IMR-90 (cell line): ENCODE data around the gene MORC2. TPM values are rescaled to one million over a fixed set of nuclear protein-coding genes. Genes with fewer than 3 reads are reported as not detected.

Experiments
- ATAC-seq: fragments of 200-7000 bp; cut with Tn5 transposase; 2 replicates; pipeline ENCODE4 v1.9.1; 2020; ENCODE audit warnings: low read depth, mild to moderate bottlenecking, moderate library complexity
- BruUV-seq: library from RNA; stranded (reverse); fragments of 400-500 nt; replicated peaks from 2 replicates; lab custom pipeline; 2021; lab: Mats Ljungman, UMichigan
- CTCF ChIA-PET: fragments of 300-600 bp; formaldehyde crosslinking; extraction: SDS; loops from one replicate; lab custom pipeline; 2021; ENCODE audit warnings: antibody characterized with exemption; lab: Yijun Ruan, JAX
- POLR2A ChIA-PET: fragments of 300-600 bp; sonication (Branson Sonifier 250); formaldehyde crosslinking; loops from one replicate; lab custom pipeline; 2022; ENCODE audit warnings: antibody characterized with exemption; ENCODE audit not compliant: unreplicated experiment; lab: Charles Lee
- DNase-seq: peaks from one replicate; pipeline ENCODE4 v3.0.0; 2013
- H2AFZ ChIP-seq: replicated peaks from 2 replicates; pipeline ENCODE3; 2013; ENCODE audit warnings: low read length, mild to moderate bottlenecking; ENCODE audit not compliant: poor library complexity
- H2AK5ac ChIP-seq: 2 replicates; pipeline ENCODE4 v1.6.1; 2013; ENCODE audit warnings: low read depth, low read length, inconsistent platforms
- H2AK9ac ChIP-seq: replicated peaks from 2 replicates; pipeline ENCODE3; 2013; ENCODE audit warnings: mild to moderate bottlenecking, low read depth, low read length, moderate library complexity; ENCODE audit not compliant: poor library complexity
- H2BK120ac ChIP-seq: 2 replicates; pipeline ENCODE4 v1.6.1; 2013; ENCODE audit warnings: low read depth, low read length, inconsistent platforms
- H2BK15ac ChIP-seq: 3 replicates; pipeline ENCODE4 v1.6.1; 2013; ENCODE audit warnings: low read depth, low read length, inconsistent platforms
- H2BK20ac ChIP-seq: 2 replicates; pipeline ENCODE4 v1.6.1; 2013; ENCODE audit warnings: low read depth, mild to moderate bottlenecking, inconsistent platforms, low read length, moderate library complexity
- H2BK5ac ChIP-seq: 2 replicates; pipeline ENCODE4 v1.6.1; 2013; ENCODE audit warnings: mild to moderate bottlenecking, low read depth, low read length, inconsistent platforms; ENCODE audit not compliant: poor library complexity, severe bottlenecking
- H3K14ac ChIP-seq: replicated peaks from 2 replicates; pipeline ENCODE4 v1.6.1; 2013; ENCODE audit warnings: low read depth, low read length, inconsistent platforms
- H3K18ac ChIP-seq: 2 replicates; pipeline ENCODE4 v1.6.1; 2013; ENCODE audit warnings: low read depth, low read length, control low read depth
- H3K23ac ChIP-seq: 2 replicates; pipeline ENCODE4 v1.6.1; 2013; ENCODE audit warnings: low read depth, low read length, inconsistent platforms
- H3K27ac ChIP-seq: 2 replicates; pipeline ENCODE4 v1.5.1; 2013; ENCODE audit warnings: mild to moderate bottlenecking, control low read depth, low read length; ENCODE audit not compliant: insufficient read depth
- H3K27me3 ChIP-seq: 2 replicates; pipeline ENCODE4 v1.6.1; 2013; ENCODE audit warnings: low read length; ENCODE audit not compliant: control insufficient read depth, insufficient read depth
- H3K36me3 ChIP-seq: 2 replicates; pipeline ENCODE4 v1.6.1; 2013; ENCODE audit warnings: low read length, mixed read lengths; ENCODE audit not compliant: control insufficient read depth, insufficient read depth
- H3K4ac ChIP-seq: 2 replicates; pipeline ENCODE4 v1.6.1; 2013; ENCODE audit warnings: low read depth, low read length, inconsistent platforms
- H3K4me1 ChIP-seq: 2 replicates; pipeline ENCODE4 v1.6.1; 2013; ENCODE audit warnings: low read length, mixed read lengths; ENCODE audit not compliant: control insufficient read depth, insufficient read depth
- H3K4me2 ChIP-seq: 2 replicates; pipeline ENCODE4 v1.6.1; 2013; ENCODE audit warnings: low read depth, mild to moderate bottlenecking, control low read depth, low read length, moderate library complexity
- H3K4me3 ChIP-seq: 2 replicates; pipeline ENCODE4 v1.5.1; 2013; ENCODE audit warnings: low read depth, mild to moderate bottlenecking, control low read depth, low read length, moderate library complexity; ENCODE audit not compliant: insufficient read depth
- H3K56ac ChIP-seq: 2 replicates; pipeline ENCODE4 v1.6.1; 2013; ENCODE audit warnings: low read length, inconsistent platforms; ENCODE audit not compliant: insufficient read depth; ENCODE audit errors: extremely low read depth
- H3K79me1 ChIP-seq, 2 experiments: 2 replicates each; pipeline ENCODE4 v1.6.1; 2013; ENCODE audit warnings: low read length in 2 of 2, inconsistent platforms in 1 of 2, low read depth in 1 of 2
- H3K9ac ChIP-seq: 2 replicates; pipeline ENCODE4 v1.6.1; 2013; ENCODE audit warnings: low read depth, low read length, control low read depth
- H3K9me1 ChIP-seq: 2 replicates; pipeline ENCODE4 v1.6.1; 2013; ENCODE audit warnings: low read length, inconsistent platforms; ENCODE audit not compliant: insufficient read depth
- H3K9me3 ChIP-seq: 2 replicates; pipeline ENCODE4 v1.6.1; 2013; ENCODE audit warnings: low read length; ENCODE audit not compliant: control insufficient read depth, insufficient read depth
- H4K20me1 ChIP-seq: 2 replicates; pipeline ENCODE4 v1.6.1; 2013; ENCODE audit warnings: low read length, inconsistent platforms; ENCODE audit not compliant: insufficient read depth
- H4K5ac ChIP-seq: 2 replicates; pipeline ENCODE4 v1.6.1; 2013; ENCODE audit warnings: mild to moderate bottlenecking, low read depth, low read length, control low read depth
- H4K8ac ChIP-seq, 2 experiments: 2 replicates each; pipeline ENCODE4 v1.6.1; 2013; ENCODE audit warnings: low read depth in 2 of 2, low read length in 2 of 2, control low read depth in 1 of 2, inconsistent platforms in 1 of 2
- H4K91ac ChIP-seq: 2 replicates; pipeline ENCODE4 v1.6.1; 2013; ENCODE audit warnings: low read depth, low read length, inconsistent platforms; ENCODE audit not compliant: insufficient read depth
- BHLHE40 ChIP-seq: fragments of 150-350 bp; IDR thresholded peaks from 2 replicates; pipeline ENCODE4 v1.6.1; 2016; ENCODE audit warnings: mild to moderate bottlenecking, low read depth, low read length
- CEBPB ChIP-seq: IDR thresholded peaks from 2 replicates; pipeline ENCODE4 v1.6.1; 2012; ENCODE audit warnings: low read depth, low read length, improper control_type of control experiment
- CHD1 ChIP-seq: IDR thresholded peaks from 2 replicates; pipeline ENCODE4 v1.6.1; 2012; ENCODE audit warnings: low read depth, low read length, improper control_type of control experiment
- MAFK ChIP-seq: IDR thresholded peaks from 2 replicates; pipeline ENCODE4 v1.6.1; 2012; ENCODE audit warnings: low read depth, low read length, improper control_type of control experiment
- MAZ ChIP-seq: IDR thresholded peaks from 2 replicates; pipeline ENCODE4 v1.6.1; 2012; ENCODE audit warnings: low read depth, mild to moderate bottlenecking, low read length, improper control_type of control experiment, moderate library complexity, borderline replicate concordance
- MXI1 ChIP-seq: IDR thresholded peaks from 2 replicates; pipeline ENCODE4 v1.6.1; 2012; ENCODE audit warnings: low read depth, mild to moderate bottlenecking, low read length, moderate library complexity, borderline replicate concordance
- NFE2L2 ChIP-seq: fragments of 150-350 bp; IDR thresholded peaks from 2 replicates; pipeline ENCODE4 v1.6.1; 2016; ENCODE audit warnings: low read depth, mild to moderate bottlenecking, low read length
- POLR2A ChIP-seq: IDR thresholded peaks from 2 replicates; pipeline ENCODE4 v1.6.1; 2012; ENCODE audit warnings: mild to moderate bottlenecking, low read depth, low read length
- RAD21 ChIP-seq: IDR thresholded peaks from 2 replicates; pipeline ENCODE4 v1.6.1; 2012; ENCODE audit warnings: low read length, improper control_type of control experiment
- RCOR1 ChIP-seq: IDR thresholded peaks from 2 replicates; pipeline ENCODE4 v1.6.1; 2012; ENCODE audit warnings: mild to moderate bottlenecking, low read length, improper control_type of control experiment; ENCODE audit not compliant: insufficient replicate concordance
- RFX5 ChIP-seq: IDR thresholded peaks from 2 replicates; pipeline ENCODE4 v1.8.0; 2012; ENCODE audit warnings: low read depth, mild to moderate bottlenecking, low read length, moderate library complexity
- SMC3 ChIP-seq: fragments of 150-350 bp; IDR thresholded peaks from 2 replicates; pipeline ENCODE4 v1.6.1; 2016; ENCODE audit warnings: low read depth, mild to moderate bottlenecking, antibody characterized with exemption, low read length, moderate library complexity
- WGBS, 2 experiments: methylation state at CpG; one replicate each; pipeline versions ENCODE4 v1.1.5 to v1.1.7; 2013; ENCODE audit warnings: missing lambda C conversion rate in 2 of 2; ENCODE audit not compliant: insufficient read length in 1 of 2; ENCODE audit errors: extremely low coverage in 2 of 2; 5-methylcytosine and 5-hydroxymethylcytosine counted together
- dilution Hi-C: fragments of 300-500 bp; cut with HindIII; formaldehyde crosslinking; loops from one replicate; pipeline ENCODE4 v1.14.3; 2018; ENCODE audit warnings: low sequenced_read_pairs; ENCODE audit not compliant: unreplicated experiment
- in situ Hi-C: fragments of 300-500 bp; cut with MboI; formaldehyde crosslinking; loops from 3 replicates; pipeline ENCODE4 v1.14.3; 2019; ENCODE audit warnings: low sequenced_read_pairs, inconsistent platforms, mixed read lengths
- intact Hi-C: fragments of 100-400 bp; cut with micrococcal nuclease; formaldehyde crosslinking; loops from 2 replicates; pipeline ENCODE4 v1.10.0; 2022
- polyA plus RNA-seq, 3 experiments: library from polyadenylated mRNA; depleted of rRNA; stranded (reverse); fragments of >200 nt; gene quantifications; 2 replicates each; pipeline ENCODE4 v1.2.3, GENCODE V29; 2012; ENCODE audit warnings: low replicate concordance in 1 of 3
- total RNA-seq: library from RNA; depleted of rRNA; stranded (reverse); fragments of >200 nt; gene quantifications from 2 replicates; pipeline ENCODE4 v1.2.3, GENCODE V29; 2012
- TF ChIP-seq, protein P1 (sequence below): conservative IDR thresholded peaks from 2 replicates; pipeline ENCODE4 v1.5.1; 2012; ENCODE audit warnings: mild to moderate bottlenecking, low read depth, low read length, improper control_type of control experiment
- TF ChIP-seq, protein P2 (sequence below): fragments of 150-350 bp; IDR thresholded peaks from 2 replicates; pipeline ENCODE4 v1.6.1; 2017; ENCODE audit warnings: mild to moderate bottlenecking, antibody characterized with exemption, low read length, low read depth
- TF ChIP-seq, protein P3 (sequence below): fragments of 150-350 bp; IDR thresholded peaks from 2 replicates; pipeline ENCODE4 v1.6.1; 2016; ENCODE audit warnings: low read depth, mild to moderate bottlenecking, low read length, moderate library complexity, borderline replicate concordance

The MORC2 gene
- total and polyA plus RNA-seq, 2 of the 4 experiments (the other 2 are of a cell fraction) = 15.8 to 24.7 TPM

DNA sequence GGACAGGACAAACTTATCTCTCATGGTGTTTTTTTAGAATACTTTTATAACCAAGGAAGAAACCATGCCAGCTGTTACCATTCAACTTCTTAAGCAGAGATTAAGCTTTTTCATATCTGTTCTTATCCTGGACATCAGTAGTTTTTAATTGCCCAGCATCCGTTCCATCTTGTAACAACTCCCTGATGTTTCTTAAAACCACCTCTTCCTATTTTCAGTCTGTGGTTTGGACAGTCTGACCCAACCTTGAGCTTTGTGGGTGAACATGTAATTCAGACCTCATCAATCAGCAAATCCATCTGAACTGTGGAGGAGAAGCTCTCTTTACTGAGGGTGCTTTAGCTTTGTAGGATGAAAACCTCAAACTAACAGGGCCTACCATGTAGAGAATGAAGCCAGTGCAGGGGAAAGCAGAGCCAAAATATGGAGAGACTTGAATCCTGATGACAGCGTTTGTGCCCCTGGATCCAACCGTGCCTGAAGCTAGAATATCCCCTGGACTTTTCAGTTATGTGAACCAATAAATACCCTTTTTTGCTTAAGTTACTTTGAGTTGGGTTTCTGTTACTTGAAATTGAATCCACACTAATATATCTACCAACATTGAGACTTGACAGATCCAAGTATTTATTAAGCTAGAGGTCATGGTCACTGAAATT lies 9.9 kb upstream of the MORC2 start:
- no peak overlapping the region for H2BK5ac ChIP-seq
- H3K4me1 ChIP-seq = no peaks in the 10 kb centered on the region
- no peak for DNase-seq
- H4K20me1 ChIP-seq = peaks cover 37% of the 10 kb centered on the region; the same call in 1 of the 2 replicates
- ATAC-seq = no peak
- in situ Hi-C loops = no loop called here
- no peak overlapping the region for H3K56ac ChIP-seq
- peaks cover 56 to 83% of the 10 kb centered on the region in 2 experiments for H3K79me1 ChIP-seq
- H4K8ac ChIP-seq = no peak overlapping the region
- intact Hi-C loops = no loop called here
- H2AK5ac ChIP-seq = no peak overlapping the region
- H4K5ac ChIP-seq = no peak overlapping the region
- H3K4me3 ChIP-seq = no peak overlapping the region
- no peak overlapping the region for H4K91ac ChIP-seq
- no peak overlapping the region for H3K23ac ChIP-seq
- H3K9me3 ChIP-seq = peaks cover 14% of the 10 kb centered on the region
- WGBS, 2 experiments = 100% methylated on average over 1 of the region's 3 CpGs; no CpG with 5 or more reads in 1 of the 2 experiments
- H3K4me2 ChIP-seq = no peak overlapping the region
- H3K27ac ChIP-seq = no peak overlapping the region
- H3K36me3 ChIP-seq = peaks cover 12% of the 10 kb centered on the region
- no peak overlapping the region for H2AFZ ChIP-seq
- no peak for TF ChIP-seq BHLHE40
- no peak for TF ChIP-seq CEBPB
- TF ChIP-seq MAFK = no peak
- TF ChIP-seq, protein P1, sequence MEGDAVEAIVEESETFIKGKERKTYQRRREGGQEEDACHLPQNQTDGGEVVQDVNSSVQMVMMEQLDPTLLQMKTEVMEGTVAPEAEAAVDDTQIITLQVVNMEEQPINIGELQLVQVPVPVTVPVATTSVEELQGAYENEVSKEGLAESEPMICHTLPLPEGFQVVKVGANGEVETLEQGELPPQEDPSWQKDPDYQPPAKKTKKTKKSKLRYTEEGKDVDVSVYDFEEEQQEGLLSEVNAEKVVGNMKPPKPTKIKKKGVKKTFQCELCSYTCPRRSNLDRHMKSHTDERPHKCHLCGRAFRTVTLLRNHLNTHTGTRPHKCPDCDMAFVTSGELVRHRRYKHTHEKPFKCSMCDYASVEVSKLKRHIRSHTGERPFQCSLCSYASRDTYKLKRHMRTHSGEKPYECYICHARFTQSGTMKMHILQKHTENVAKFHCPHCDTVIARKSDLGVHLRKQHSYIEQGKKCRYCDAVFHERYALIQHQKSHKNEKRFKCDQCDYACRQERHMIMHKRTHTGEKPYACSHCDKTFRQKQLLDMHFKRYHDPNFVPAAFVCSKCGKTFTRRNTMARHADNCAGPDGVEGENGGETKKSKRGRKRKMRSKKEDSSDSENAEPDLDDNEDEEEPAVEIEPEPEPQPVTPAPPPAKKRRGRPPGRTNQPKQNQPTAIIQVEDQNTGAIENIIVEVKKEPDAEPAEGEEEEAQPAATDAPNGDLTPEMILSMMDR = no peak
- TF ChIP-seq, protein P2, sequence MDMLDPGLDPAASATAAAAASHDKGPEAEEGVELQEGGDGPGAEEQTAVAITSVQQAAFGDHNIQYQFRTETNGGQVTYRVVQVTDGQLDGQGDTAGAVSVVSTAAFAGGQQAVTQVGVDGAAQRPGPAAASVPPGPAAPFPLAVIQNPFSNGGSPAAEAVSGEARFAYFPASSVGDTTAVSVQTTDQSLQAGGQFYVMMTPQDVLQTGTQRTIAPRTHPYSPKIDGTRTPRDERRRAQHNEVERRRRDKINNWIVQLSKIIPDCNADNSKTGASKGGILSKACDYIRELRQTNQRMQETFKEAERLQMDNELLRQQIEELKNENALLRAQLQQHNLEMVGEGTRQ = no peak
- TF ChIP-seq MXI1 = no peak
- TF ChIP-seq RAD21 = no peak
- no peak for TF ChIP-seq RFX5
- TF ChIP-seq CHD1 = no peak
- TF ChIP-seq, protein P3, sequence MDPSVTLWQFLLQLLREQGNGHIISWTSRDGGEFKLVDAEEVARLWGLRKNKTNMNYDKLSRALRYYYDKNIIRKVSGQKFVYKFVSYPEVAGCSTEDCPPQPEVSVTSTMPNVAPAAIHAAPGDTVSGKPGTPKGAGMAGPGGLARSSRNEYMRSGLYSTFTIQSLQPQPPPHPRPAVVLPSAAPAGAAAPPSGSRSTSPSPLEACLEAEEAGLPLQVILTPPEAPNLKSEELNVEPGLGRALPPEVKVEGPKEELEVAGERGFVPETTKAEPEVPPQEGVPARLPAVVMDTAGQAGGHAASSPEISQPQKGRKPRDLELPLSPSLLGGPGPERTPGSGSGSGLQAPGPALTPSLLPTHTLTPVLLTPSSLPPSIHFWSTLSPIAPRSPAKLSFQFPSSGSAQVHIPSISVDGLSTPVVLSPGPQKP = no peak
- no peak for TF ChIP-seq SMC3
- TF ChIP-seq MAZ = no peak
- TF ChIP-seq POLR2A = no peak
- TF ChIP-seq NFE2L2 = no peak
- no peak for TF ChIP-seq RCOR1
- no peak overlapping the region for H2AK9ac ChIP-seq
- no TSS peak for BruUV-seq
- ChIA-PET POLR2A (interaction anchor here (0.6 to 1.4 kb wide), 3 partner anchors 9 to 90 kb away, joined by 3 to 6 read pairs (median 4); partner anchors contain the start of gene TUG1), CTCF (no interaction called here)
- no peak overlapping the region for H2BK20ac ChIP-seq
- no peaks in the 10 kb centered on the region for H3K9me1 ChIP-seq
- H3K9ac ChIP-seq = no peak overlapping the region
- H3K14ac ChIP-seq = no peak overlapping the region
- H3K18ac ChIP-seq = no peak overlapping the region
- H2BK15ac ChIP-seq = no peak overlapping the region
- H3K27me3 ChIP-seq = no peaks in the 10 kb centered on the region
- dilution Hi-C loops = no loop called here
- H2BK120ac ChIP-seq = no peak overlapping the region
- H3K4ac ChIP-seq = no peak overlapping the region
